AG04449 (cell line): Measurements from ENCODE around the gene GNG11.

Experiments
- CTCF ChIA-PET: fragments of 350-600 bp; formaldehyde crosslinking; extraction: SDS; loops from one replicate; lab custom pipeline; 2021; ENCODE audit warnings: antibody characterized with exemption; lab: Yijun Ruan, JAX
- POLR2A ChIA-PET: fragments of 400-600, 350-600 bp; formaldehyde crosslinking; extraction: SDS; loops from one replicate; lab custom pipeline; 2020; ENCODE audit warnings: antibody characterized with exemption, inconsistent platforms; lab: Yijun Ruan, JAX
- DNase-seq: peaks from one replicate; pipeline ENCODE4 v3.0.0-alpha.2; 2010; ENCODE audit warnings: low read depth, low spot score
- H3K4me3 ChIP-seq: 2 replicates; pipeline ENCODE4 v1.5.1; 2011; ENCODE audit warnings: low read depth, mild to moderate bottlenecking, control low read depth, low read length
- TF ChIP-seq, protein P1 (sequence below): IDR thresholded peaks from one replicate; pipeline ENCODE4 v1.5.1; 2011; ENCODE audit warnings: mild to moderate bottlenecking, moderate library complexity, low read length, control low read depth, inconsistent platforms; ENCODE audit not compliant: insufficient read depth; ENCODE audit errors: missing control alignments

The GNG11 gene

DNA sequence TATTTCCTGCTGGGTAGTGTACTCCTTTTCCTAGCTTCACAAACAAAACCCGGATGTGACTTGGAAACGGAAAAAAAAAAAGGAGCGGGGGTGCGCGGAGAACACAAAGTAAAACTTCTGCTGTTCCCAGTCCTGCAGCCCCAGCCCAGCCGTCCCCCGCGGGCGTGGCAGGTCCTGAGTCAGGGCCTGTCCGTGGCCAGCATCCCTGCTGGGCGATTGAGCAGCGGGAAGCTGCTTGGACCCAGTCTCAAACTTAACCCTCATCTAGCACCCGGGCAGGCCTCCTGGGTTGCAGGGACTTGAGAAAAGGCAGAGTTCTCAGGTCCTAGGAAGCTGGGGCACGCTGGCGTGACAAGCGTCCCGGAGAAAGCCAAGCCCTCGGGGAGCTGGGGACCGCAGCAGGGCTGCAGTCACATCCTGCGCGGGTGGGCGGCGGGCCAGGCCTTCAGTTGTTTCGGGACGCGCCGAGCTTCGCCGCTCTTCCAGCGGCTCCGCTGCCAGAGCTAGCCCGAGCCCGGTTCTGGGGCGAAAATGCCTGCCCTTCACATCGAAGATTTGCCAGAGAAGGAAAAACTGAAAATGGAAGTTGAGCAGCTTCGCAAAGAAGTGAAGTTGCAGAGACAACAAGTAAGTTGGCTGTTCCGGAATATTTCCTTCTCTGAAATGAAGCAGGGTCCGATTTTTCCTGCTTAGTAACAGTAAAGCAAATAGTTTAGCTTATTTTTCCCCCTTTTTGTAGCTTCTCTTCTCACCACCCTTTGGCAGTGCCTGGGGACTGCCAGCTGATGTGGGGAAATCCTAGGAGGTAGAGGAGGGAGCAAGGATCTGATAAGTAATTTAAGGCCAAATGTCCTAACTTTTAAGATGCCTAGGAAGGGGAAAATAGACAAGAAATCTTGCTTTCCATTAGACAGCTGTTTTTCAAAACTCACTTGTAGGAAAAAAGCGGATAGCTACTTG is at the start of gene GNG11:
Gene GNG11, plus strand, starts transcription at position 129 of the 960 bp plus-strand sequence. Its CDS starts 403 bp downstream, at position 532.
- TF ChIP-seq, protein P1, sequence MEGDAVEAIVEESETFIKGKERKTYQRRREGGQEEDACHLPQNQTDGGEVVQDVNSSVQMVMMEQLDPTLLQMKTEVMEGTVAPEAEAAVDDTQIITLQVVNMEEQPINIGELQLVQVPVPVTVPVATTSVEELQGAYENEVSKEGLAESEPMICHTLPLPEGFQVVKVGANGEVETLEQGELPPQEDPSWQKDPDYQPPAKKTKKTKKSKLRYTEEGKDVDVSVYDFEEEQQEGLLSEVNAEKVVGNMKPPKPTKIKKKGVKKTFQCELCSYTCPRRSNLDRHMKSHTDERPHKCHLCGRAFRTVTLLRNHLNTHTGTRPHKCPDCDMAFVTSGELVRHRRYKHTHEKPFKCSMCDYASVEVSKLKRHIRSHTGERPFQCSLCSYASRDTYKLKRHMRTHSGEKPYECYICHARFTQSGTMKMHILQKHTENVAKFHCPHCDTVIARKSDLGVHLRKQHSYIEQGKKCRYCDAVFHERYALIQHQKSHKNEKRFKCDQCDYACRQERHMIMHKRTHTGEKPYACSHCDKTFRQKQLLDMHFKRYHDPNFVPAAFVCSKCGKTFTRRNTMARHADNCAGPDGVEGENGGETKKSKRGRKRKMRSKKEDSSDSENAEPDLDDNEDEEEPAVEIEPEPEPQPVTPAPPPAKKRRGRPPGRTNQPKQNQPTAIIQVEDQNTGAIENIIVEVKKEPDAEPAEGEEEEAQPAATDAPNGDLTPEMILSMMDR = no peak
- no peak for DNase-seq
- peak within 1 kb of the TSS; percentile 74 for H3K4me3 ChIP-seq
- CTCF ChIA-PET = interaction anchor here (0.7 to 3.1 kb wide), 10 partner anchors 9 to 366 kb away, joined by 3 to 26 read pairs (median 4); no protein-coding TSS in a partner anchor
- POLR2A ChIA-PET = interaction anchor here (0.7 to 1.8 kb wide), 3 partner anchors 10 to 260 kb away, joined by 3 to 4 read pairs (median 4); no protein-coding TSS in a partner anchor

- POLR2A ChIA-PET = no interaction called here
- TF ChIP-seq, protein P1 = no peak
- H3K4me3 ChIP-seq = no peak overlapping the region
- CTCF ChIA-PET = interaction anchor here (1.6 kb wide), 1 partner anchor 25 kb away, joined by 3 read pairs; no protein-coding TSS in a partner anchor
- no peak for DNase-seq
Measured at GRCh38 chr7:93873998-93874574, 47.4 kb upstream of the GNG11 start.

- TF ChIP-seq, protein P1 = no peak
- H3K4me3 ChIP-seq = no peak overlapping the region
- ChIA-PET POLR2A (no interaction called here), CTCF (no interaction called here)
- no peak for DNase-seq
Measured at GRCh38 chr7:93877742-93878141, 43.8 kb upstream of the GNG11 start.

DNA sequence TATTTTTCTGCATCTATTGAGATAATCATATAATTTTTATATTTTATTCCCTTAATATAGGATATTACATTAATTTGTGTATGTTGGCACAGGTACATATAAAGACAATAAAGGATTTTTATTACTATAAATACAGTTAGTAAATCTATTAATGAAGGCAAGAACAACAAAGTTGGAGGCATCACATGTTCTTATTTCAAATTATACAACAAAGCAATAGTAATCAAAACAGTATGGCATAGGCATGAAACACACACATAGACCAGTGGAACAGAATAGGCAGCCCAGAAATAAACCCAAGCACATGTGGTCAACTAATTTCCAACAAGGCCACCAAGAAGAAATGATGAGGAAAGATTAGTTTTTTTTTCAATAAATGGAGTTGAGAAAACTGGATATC is 42.2 kb upstream of the GNG11 start:
- no peak for DNase-seq
- CTCF ChIA-PET = no interaction called here
- no peak overlapping the region for H3K4me3 ChIP-seq
- POLR2A ChIA-PET = no interaction called here
- TF ChIP-seq, protein P1 = no peak

- ChIA-PET CTCF (interaction anchor here (0.7 kb wide), 1 partner anchor 19 kb away, joined by 3 read pairs; no protein-coding TSS in a partner anchor), POLR2A (no interaction called here)
- DNase-seq = no peak
- H3K4me3 ChIP-seq = no peak overlapping the region
- TF ChIP-seq, protein P1 = no peak
Measured at GRCh38 chr7:93882468-93882867, 39.1 kb upstream of the GNG11 start.
